ENCODE results near the gene MBOAT7. TPM values are rescaled to one million over a fixed set of nuclear protein-coding genes. Genes with fewer than 3 reads are reported as not detected.
"Not testable (repeated sequence)": the region's sequence is repeated elsewhere in the genome, so short reads cannot be mapped to it uniquely, and the experiment has no call there.

The MBOAT7 gene
- total RNA-seq, 2 experiments from 2014 or later = 56.0 to 61.0 TPM

DNA sequence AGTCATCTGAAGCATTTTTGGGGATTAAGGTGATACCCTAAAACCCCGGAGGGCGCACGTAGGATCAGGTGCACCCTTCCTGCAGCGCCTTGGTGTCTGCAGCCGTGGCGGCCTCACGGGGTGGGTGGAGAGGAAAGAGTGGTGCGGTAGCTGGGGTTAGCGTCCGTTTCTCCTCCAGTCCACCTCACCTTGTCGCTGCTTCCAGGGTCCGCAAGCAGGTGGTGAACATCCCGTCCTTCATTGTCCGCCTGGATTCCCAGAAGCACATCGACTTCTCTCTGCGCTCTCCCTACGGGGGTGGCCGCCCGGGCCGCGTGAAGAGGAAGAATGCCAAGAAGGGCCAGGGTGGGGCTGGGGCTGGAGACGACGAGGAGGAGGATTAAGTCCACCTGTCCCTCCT, 17.8 kb upstream of the MBOAT7 start:
- H3K27me3 Mint-ChIP-seq, H3K9me3 Mint-ChIP-seq, H3K27ac Mint-ChIP-seq, H3K4me3 Mint-ChIP-seq, POLR2A ChIA-PET, DNase-seq, CTCF ChIA-PET: not testable (repeated sequence)
- H3K36me3 Mint-ChIP-seq (ENCODE audit: low read depth) = peaks cover 75% of the 10 kb centered on the region
- H3K4me1 Mint-ChIP-seq = peaks cover 93% of the 10 kb centered on the region

- peaks cover 79% of the 10 kb centered on the region for H3K36me3 Mint-ChIP-seq (ENCODE audit: low read depth)
- DNase-seq = no peak
- H3K4me3 Mint-ChIP-seq = no peak overlapping the region
- no peaks in the 10 kb centered on the region for H3K9me3 Mint-ChIP-seq
- peaks cover 95% of the 10 kb centered on the region for H3K4me1 Mint-ChIP-seq
- ChIA-PET CTCF (interaction anchor here (0.9 kb wide), 1 partner anchor 185 kb away, joined by 3 read pairs; no protein-coding TSS in a partner anchor), POLR2A (no interaction called here)
- no peaks in the 10 kb centered on the region for H3K27me3 Mint-ChIP-seq
- no peak overlapping the region for H3K27ac Mint-ChIP-seq
Measured at GRCh38 chr19:54206831-54207177, 17.4 kb upstream of the MBOAT7 start.

- Mint-ChIP-seq H3K9me3 (no peaks in the 10 kb centered on the region), H3K36me3 (ENCODE audit: low read depth) (peaks cover 83% of the 10 kb centered on the region), H3K27ac (no peak overlapping the region), H3K4me3 (no peak overlapping the region), H3K27me3 (no peaks in the 10 kb centered on the region), H3K4me1 (peaks cover 96% of the 10 kb centered on the region)
- ChIA-PET POLR2A (no interaction called here), CTCF (interaction anchor here (0.9 kb wide), 1 partner anchor 185 kb away, joined by 3 read pairs; no protein-coding TSS in a partner anchor)
- no peak for DNase-seq
Measured at GRCh38 chr19:54206030-54206830, 16.9 kb upstream of the MBOAT7 start.

DNA sequence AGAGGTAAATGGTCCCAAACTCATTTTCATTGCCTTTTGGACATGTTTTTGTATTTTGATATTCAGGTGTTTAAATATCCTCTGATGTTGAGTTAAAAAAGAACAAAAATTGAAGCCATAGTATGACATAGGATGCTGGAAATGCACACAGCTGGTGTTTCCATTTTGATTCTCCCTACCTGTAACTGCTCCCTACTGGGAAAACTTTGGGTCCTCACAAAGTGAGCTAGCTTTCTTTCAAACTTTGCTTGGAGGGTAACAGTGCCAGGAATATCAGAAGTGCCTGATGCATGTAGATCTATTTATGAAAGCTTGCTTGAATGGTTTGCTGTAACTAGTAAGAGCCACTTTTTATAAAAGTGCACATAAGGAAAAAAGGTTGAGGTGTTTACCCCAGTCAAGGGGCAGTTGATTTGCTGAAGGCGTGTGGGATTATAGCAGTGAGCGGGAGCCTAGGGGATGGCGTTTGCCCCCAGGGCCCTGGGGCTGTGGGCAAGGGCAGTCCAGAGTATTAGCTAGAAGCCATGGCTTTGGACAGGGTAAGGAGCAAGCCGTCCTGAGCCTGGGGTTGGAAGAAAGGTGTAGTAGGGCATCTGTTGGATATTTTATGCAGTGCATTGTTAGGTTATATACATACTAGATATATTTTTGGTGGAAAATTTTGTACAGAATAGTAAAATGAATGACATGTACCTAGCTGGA, 15.5 kb upstream of the MBOAT7 start:
- H3K4me3 Mint-ChIP-seq = no peak overlapping the region
- H3K4me1 Mint-ChIP-seq = peaks cover 87% of the 10 kb centered on the region
- H3K9me3 Mint-ChIP-seq = no peaks in the 10 kb centered on the region
- H3K27me3 Mint-ChIP-seq = no peaks in the 10 kb centered on the region
- CTCF ChIA-PET = no interaction called here
- peaks cover 81% of the 10 kb centered on the region for H3K36me3 Mint-ChIP-seq (ENCODE audit: low read depth)
- POLR2A ChIA-PET = no interaction called here
- no peak for DNase-seq
- no peak overlapping the region for H3K27ac Mint-ChIP-seq

- ChIA-PET POLR2A (interaction anchor here (0.7 kb wide), 1 partner anchor 12 kb away, joined by 4 read pairs; the partner anchor contains the start of gene TSEN34), CTCF (interaction anchor here (1.3 kb wide), 1 partner anchor 8 kb away, joined by 3 read pairs; no protein-coding TSS in a partner anchor)
- Mint-ChIP-seq H3K4me3 (peak overlapping the region; percentile 92), H3K9me3 (no peaks in the 10 kb centered on the region), H3K27me3 (no peaks in the 10 kb centered on the region), H3K4me1 (peaks cover 74% of the 10 kb centered on the region), H3K27ac (peak overlapping the region; percentile 54), H3K36me3 (ENCODE audit: low read depth) (peaks cover 74% of the 10 kb centered on the region)
- no peak for DNase-seq
Measured at GRCh38 chr19:54203151-54203611, 13.8 kb upstream of the MBOAT7 start.

- ChIA-PET POLR2A (no interaction called here), CTCF (interaction anchor here (1.3 kb wide), 1 partner anchor 9 kb away, joined by 3 read pairs; no protein-coding TSS in a partner anchor)
- Mint-ChIP-seq H3K27me3 (no peaks in the 10 kb centered on the region), H3K36me3 (ENCODE audit: low read depth) (peaks cover 62% of the 10 kb centered on the region), H3K4me3 (peak overlapping the region; percentile 92), H3K27ac (peak overlapping the region; percentile 99), H3K9me3 (no peaks in the 10 kb centered on the region), H3K4me1 (peaks cover 62% of the 10 kb centered on the region)
- DNase-seq = no peak
Measured at GRCh38 chr19:54201980-54202379, 12.6 kb upstream of the MBOAT7 start.

DNA sequence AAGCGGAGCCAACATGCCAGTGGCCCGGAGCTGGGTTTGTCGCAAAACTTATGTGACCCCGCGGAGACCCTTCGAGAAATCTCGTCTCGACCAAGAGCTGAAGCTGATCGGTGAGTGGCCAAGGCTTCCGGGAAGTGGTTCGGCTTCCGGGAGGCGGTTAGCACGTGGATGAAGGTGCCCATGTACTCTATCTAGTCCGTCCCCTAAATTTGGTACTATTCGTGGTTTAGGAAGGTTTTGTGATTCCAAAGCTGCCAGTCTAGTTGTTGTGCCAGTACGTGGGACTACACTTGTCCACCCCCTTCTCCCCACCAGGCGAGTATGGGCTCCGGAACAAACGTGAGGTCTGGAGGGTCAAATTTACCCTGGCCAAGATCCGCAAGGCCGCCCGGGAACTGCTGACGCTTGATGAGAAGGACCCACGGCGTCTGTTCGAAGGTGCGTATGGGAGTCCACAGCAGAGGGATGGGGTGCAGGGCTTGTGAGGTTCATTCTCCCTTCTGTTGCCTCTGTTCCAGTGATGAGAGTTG, 11.9 kb upstream of the MBOAT7 start:
- no peaks in the 10 kb centered on the region for H3K9me3 Mint-ChIP-seq
- peak overlapping the region; percentile 92 for H3K4me3 Mint-ChIP-seq
- DNase-seq = no peak
- H3K36me3 Mint-ChIP-seq (ENCODE audit: low read depth) = peaks cover 54% of the 10 kb centered on the region
- peaks cover 55% of the 10 kb centered on the region for H3K4me1 Mint-ChIP-seq
- H3K27ac Mint-ChIP-seq = peak overlapping the region; percentile 99
- ChIA-PET POLR2A (interaction anchor here (0.7 to 1.1 kb wide), 4 partner anchors 10 to 1452 kb away, joined by 3 to 5 read pairs (median 3); partner anchors contain the start of genes LENG1 and MBOAT7), CTCF (interaction anchor here (1.1 to 1.3 kb wide), 2 partner anchors 9 to 10 kb away, joined by 3 to 5 read pairs; partner anchors contain the start of gene TSEN34)
- H3K27me3 Mint-ChIP-seq = no peaks in the 10 kb centered on the region

- peak overlapping the region; percentile 66 for H3K4me3 Mint-ChIP-seq
Measured at GRCh38 chr19:54199401-54199800, 10.0 kb upstream of the MBOAT7 start.

GRCh38 chr19:54197121-54197520, 7.7 kb upstream of the MBOAT7 start:
- Mint-ChIP-seq H3K4me1 (peaks cover 30% of the 10 kb centered on the region), H3K27ac (no peak overlapping the region), H3K9me3 (no peaks in the 10 kb centered on the region), H3K4me3 (no peak overlapping the region), H3K27me3 (no peaks in the 10 kb centered on the region), H3K36me3 (ENCODE audit: low read depth) (peaks cover 27% of the 10 kb centered on the region)
- ChIA-PET POLR2A (no interaction called here), CTCF (no interaction called here)
- no peak for DNase-seq

More at GRCh38 chr19:54199401-54199800, 10.0 kb upstream of the MBOAT7 start:
- CTCF ChIA-PET = interaction anchor here (0.6 to 0.7 kb wide), 2 partner anchors 40 to 757 kb away, joined by 3 to 6 read pairs; no protein-coding TSS in a partner anchor
- Mint-ChIP-seq H3K27ac (peak overlapping the region; percentile 43), H3K4me1 (peaks cover 39% of the 10 kb centered on the region), H3K27me3 (no peaks in the 10 kb centered on the region), H3K36me3 (ENCODE audit: low read depth) (peaks cover 39% of the 10 kb centered on the region), H3K9me3 (no peaks in the 10 kb centered on the region)
- POLR2A ChIA-PET = interaction anchor here (0.9 kb wide), 1 partner anchor 8 kb away, joined by 4 read pairs; the partner anchor contains the start of gene TSEN34
- no peak for DNase-seq

- no peaks in the 10 kb centered on the region for H3K9me3 Mint-ChIP-seq
- POLR2A ChIA-PET = no interaction called here
- H3K4me1 Mint-ChIP-seq = peaks cover 30% of the 10 kb centered on the region
- no peak overlapping the region for H3K4me3 Mint-ChIP-seq
- H3K27me3 Mint-ChIP-seq = no peaks in the 10 kb centered on the region
- H3K27ac Mint-ChIP-seq = no peak overlapping the region
- CTCF ChIA-PET = no interaction called here
- no peak for DNase-seq
- peaks cover 21% of the 10 kb centered on the region for H3K36me3 Mint-ChIP-seq (ENCODE audit: low read depth)
Measured at GRCh38 chr19:54196536-54196935, 7.2 kb upstream of the MBOAT7 start.

- POLR2A ChIA-PET, H3K9me3 Mint-ChIP-seq, H3K27me3 Mint-ChIP-seq, H3K4me3 Mint-ChIP-seq, CTCF ChIA-PET, H3K27ac Mint-ChIP-seq, DNase-seq: not testable (repeated sequence)
- Mint-ChIP-seq H3K36me3 (ENCODE audit: low read depth) (peaks cover 12% of the 10 kb centered on the region), H3K4me1 (peaks cover 26% of the 10 kb centered on the region)
Measured at GRCh38 chr19:54194463-54194862, 5.1 kb upstream of the MBOAT7 start.

- Mint-ChIP-seq H3K27me3 (no peaks in the 10 kb centered on the region), H3K4me1 (peaks cover 30% of the 10 kb centered on the region), H3K4me3 (peak overlapping the region; percentile 94), H3K36me3 (ENCODE audit: low read depth) (peaks cover 12% of the 10 kb centered on the region), H3K9me3 (no peaks in the 10 kb centered on the region), H3K27ac (no peak overlapping the region)
- ChIA-PET POLR2A (no interaction called here), CTCF (no interaction called here)
- no peak for DNase-seq
Measured at GRCh38 chr19:54193011-54193410, 3.6 kb upstream of the MBOAT7 start.
